ENCODE measurements around the gene PGAP3.

DNA sequence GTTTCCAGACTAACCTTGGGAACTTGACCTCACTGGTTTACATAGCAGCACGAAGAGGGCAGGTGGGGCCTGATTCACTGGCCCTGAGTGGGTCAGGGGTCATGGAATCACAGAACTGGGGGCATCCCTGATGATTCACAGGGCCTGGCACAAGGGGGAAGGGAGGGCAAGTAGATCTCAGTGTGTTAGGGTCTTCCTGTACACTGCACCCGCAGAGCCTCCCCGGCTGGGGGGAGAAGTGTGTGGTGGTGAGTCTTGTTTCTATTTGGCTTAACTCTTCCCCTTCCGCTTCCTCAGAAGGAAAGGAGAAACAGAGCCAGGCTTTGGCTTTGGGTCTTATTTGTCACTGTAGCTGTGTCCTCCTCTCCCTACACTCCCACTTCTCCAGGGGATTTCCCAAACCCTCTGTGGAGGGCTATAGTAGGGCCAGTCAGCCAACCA, 47.2 kb downstream of the PGAP3 start:
- TF ChIP-seq POLR2A (IDR thresholded peaks at IDR 0.05) (no peak), EP300 (IDR thresholded peaks at IDR 0.05) (no peak), POLR2AphosphoS5 (IDR thresholded peaks at IDR 0.05) (no peak)
- TF ChIP-seq, protein P1, sequence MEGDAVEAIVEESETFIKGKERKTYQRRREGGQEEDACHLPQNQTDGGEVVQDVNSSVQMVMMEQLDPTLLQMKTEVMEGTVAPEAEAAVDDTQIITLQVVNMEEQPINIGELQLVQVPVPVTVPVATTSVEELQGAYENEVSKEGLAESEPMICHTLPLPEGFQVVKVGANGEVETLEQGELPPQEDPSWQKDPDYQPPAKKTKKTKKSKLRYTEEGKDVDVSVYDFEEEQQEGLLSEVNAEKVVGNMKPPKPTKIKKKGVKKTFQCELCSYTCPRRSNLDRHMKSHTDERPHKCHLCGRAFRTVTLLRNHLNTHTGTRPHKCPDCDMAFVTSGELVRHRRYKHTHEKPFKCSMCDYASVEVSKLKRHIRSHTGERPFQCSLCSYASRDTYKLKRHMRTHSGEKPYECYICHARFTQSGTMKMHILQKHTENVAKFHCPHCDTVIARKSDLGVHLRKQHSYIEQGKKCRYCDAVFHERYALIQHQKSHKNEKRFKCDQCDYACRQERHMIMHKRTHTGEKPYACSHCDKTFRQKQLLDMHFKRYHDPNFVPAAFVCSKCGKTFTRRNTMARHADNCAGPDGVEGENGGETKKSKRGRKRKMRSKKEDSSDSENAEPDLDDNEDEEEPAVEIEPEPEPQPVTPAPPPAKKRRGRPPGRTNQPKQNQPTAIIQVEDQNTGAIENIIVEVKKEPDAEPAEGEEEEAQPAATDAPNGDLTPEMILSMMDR (IDR thresholded peaks at IDR 0.05), result no peak
